HK-2 (cell line): ENCODE measurements around the gene OR2T35.
"Not testable (repeated sequence)": the region's sequence is repeated elsewhere in the genome, so short reads cannot be mapped to it uniquely, and the experiment has no call there.

Source experiments
- DNase-seq: peaks from one replicate; pipeline ENCODE4 v3.0.0-alpha.2; 2018; ENCODE audit not compliant: unreplicated experiment

Gene OR2T35

DNA sequence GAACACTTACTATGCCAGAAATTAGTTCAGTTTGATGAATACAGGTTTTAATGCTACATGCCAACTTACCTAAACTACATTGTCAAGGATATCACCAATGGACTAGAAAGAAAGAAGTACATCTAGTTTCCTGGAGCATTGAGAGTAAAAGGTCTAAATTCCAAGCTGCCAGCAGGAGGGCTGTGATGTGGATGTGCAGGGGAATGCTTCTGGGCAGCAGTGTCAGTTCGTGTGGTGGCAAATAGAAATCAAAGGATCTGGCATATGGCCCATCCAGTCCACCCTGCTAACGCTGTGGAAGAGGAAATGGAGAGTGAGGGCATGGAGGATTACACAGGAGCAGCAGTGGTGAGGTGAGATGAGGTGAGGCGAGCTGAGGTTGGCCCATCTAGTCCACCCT lies at the start of gene OR2T35:
OR2T35 (minus strand) TSS at position 101 of the 400 bp plus-strand sequence. CDS start 6,020 bp downstream, outside the sequence.
- not testable (repeated sequence) for DNase-seq

- DNase-seq: no peak
Measured at GRCh38 chr1:248691567-248692155, 46.6 kb upstream of the OR2T35 start.

DNA sequence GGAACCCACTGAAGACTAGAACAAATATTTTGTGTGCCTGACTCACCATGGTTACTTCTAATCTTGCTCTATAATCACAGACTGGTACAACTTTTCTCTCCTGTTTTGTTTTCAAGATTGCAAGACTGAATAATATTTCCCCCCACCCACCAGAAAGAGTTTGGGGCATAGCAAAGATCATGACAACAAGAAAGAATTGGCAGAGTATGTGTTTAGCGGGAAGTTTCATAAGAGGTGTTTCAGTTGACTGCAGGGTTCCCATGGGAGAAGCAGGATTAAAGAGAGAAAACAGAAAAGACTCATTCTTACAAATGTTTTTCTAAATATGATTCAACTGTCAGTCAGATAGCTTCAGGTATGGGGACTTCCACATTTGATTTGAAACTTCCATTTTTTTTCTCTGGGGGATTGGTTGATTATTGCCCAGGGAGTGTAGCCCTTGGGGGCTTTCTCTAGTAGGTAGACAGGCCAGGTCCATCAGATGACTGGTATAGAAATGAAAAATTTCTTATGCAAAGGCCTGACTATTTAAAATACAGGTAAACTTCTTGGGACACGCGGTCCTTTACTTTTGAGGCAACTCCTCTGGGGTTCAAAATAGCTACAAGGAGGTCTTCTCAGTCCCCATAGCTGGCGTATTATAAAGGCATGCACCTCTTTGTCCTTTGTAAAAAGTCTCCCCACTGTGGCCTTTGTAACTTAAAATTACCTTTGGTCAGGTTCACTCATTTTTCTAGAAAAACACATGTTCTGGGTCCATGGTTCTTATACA lies 43.6 kb upstream of the OR2T35 start:
- DNase-seq: no peak

DNA sequence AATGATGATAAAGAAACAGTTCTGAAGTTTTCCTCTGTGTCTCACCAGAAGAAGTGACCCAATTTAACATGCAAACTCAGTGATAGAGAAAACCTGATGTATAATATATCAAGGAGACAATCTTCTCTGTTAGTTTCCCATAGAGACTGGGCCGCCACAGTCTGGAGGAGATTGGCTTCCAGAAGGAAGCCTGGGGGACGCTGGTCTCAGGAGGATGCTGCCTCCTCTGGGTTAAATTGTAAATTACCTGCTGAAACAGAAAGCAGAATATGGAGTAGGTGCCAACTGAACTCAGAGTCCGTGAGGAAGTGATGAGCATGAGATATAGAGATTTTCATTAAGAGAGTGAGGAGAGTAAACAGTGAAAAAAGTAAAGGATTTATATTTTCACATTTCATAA lies 41.7 kb upstream of the OR2T35 start:
- no peak for DNase-seq

GRCh38 chr1:248681651-248682050 lies 36.6 kb upstream of the OR2T35 start:
- no peak for DNase-seq

DNA sequence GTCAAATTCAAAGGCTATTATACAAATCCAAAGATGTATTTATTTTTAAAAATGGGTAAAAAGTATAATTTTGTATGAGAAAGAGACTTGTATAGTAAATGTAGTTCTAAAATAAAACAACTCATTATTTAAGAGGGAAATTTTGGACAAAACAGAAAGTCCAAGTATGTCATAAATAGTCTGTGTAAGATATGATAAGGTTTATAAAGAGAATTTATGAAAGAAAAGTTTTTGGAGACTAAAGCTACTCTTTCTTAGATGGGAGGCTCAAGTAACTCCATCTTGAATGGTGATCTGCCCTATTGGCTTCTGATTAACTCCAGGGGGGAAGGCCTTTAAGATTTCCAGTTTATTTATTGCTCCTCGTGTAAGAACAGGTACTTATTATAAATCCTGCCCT lies 24.9 kb upstream of the OR2T35 start:
- DNase-seq: no peak

- not testable (repeated sequence) for DNase-seq
Measured at GRCh38 chr1:248663453-248664328, 18.6 kb upstream of the OR2T35 start.

DNA sequence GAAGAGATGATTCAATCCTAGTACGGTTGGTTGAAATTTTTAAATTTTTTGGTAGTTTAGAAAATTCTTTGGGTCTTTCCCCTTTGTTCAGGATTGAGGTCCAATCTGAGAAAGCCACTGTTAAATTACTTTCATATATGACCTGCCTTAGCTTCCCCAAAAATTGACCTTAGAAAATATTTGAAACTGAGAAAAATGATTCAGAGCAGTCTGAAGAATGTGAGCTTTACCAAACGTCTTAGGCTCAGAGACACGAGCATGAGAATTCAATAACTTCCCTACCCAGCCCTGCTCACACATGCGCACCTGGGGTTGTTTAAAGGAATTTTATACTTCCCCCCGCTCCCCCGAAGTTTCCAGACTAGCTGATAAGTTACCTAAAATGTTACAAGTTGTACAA lies 11.7 kb upstream of the OR2T35 start:
- not testable (repeated sequence) for DNase-seq

DNA sequence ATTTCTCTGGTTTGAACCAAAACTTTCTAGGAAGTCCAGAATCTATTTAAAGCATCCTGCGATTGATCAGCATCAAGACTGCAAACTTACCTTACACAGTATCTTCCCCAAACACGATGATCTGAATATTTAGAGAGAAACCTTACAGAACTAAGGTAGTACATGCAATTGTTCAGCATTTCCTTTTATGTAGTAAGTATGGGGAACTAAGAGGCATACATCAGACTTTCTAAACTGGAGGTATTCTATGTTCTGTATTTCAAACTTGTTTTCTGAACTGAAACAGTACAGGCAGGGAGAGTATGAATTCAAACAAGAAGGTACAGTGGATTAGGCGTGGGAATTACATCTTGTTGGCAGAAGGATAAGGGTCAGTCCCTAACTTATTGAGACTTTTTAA lies 10.3 kb upstream of the OR2T35 start, which contains the start of gene OR2T27:
OR2T27 (minus strand) TSS at position 175 of the 400 bp plus-strand sequence. CDS start 4,644 bp downstream, outside the sequence.
- DNase-seq: not testable (repeated sequence)

- DNase-seq: not testable (repeated sequence)
Measured at GRCh38 chr1:248648770-248649536, 3.9 kb upstream of the OR2T35 start.

DNA sequence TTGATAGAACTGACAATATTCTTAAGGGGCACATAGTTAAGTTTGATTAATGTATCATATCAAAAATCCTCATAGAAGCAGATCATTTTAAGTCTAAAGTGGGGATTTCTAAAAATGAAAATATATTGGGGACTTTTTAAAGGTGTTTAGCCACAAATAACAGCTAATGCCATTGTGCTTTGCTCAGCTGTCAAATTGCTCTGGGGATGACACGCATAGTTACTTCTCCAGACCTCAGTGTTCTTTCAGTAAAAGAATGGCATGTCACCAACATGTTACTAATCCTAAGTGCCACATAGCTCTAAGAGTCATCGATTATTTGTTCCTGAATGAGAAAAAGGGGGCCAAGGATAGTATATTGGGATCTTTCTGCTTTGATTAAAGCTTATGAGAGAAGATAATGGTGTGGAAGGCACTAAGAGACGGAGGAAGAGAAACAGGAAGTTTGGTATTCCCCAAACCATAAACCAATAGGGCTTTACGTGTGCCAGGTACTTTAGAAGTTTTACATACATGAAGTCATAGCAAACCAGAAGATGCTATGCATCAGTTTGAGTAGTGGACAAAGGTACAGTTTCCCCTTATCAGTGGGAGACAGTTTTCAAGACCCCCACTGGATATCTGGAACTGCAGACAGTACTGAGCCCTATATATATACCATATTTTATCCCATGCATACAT lies 2.0 kb downstream of the OR2T35 start:
- not testable (repeated sequence) for DNase-seq

DNA sequence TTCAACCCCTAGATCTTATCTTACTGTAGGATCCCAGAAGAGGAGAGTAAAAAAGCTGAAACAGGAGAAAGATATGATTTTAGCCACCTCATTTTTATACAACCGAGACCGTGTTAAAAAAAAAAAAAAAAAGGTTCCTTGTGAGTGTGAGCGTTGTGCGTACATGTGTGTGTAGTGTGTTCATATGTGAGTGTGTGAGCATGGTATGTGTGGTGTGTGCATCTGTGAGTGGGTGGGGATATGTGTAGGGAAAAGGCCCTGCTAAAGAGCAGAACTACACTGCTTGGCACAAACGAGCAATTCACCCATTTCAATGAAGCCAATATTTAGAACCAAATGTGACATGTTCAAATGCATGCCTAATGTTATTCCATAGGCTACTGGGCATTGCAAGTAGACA lies 3.5 kb downstream of the OR2T35 start:
- not testable (repeated sequence) for DNase-seq

DNA sequence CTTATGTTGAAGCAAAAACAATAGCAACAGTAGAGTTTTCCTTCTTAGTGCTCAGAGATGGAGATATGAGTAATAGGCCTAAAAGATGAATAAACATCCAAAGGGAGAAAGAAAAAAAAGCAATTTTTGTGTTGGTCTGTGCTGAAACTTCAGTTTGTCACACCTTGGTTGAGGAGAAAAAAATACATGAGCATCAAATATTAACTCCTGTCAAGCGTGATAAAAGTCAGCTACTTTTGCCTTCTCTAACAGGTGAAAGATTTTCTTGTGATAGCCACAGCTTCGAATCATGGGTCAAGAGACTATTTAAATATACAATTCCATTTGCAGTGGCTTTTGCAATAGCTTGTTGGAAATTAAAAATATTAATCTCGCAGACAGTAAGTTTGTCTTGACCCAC lies 4.2 kb downstream of the OR2T35 start:
- DNase-seq: not testable (repeated sequence)

- DNase-seq: not testable (repeated sequence)
Measured at GRCh38 chr1:248639652-248640051, 5.4 kb downstream of the OR2T35 start.

DNA sequence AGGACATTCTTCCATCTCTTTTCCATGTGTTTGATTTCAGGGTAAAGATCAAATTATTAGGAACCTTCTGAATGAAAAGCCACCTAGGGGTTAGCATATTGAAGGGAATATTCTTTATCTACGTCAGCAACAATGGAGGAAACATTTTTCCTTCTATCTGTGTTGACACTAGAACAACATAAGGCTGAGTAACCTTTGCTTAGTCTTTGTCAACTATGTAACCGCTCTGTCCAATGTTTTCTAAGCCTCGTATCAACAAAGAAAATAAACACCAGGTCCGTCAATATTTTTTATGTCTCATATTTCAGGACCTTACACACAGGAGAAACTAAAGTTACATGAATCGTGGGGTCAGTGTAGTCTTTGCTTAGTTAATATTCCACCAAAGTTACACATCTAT lies 8.5 kb downstream of the OR2T35 start:
- not testable (repeated sequence) for DNase-seq

- DNase-seq: not testable (repeated sequence)
Measured at GRCh38 chr1:248634991-248635390, 10.1 kb downstream of the OR2T35 start, which contains the start of gene OR2T11. Gene OR2T11 (minus strand): TSS chr1:248635091. CDS start chr1:248627128, 7,963 bp downstream.

- no peak for DNase-seq
Measured at GRCh38 chr1:248631354-248632008, 13.6 kb downstream of the OR2T35 start.

- DNase-seq: no peak
Measured at GRCh38 chr1:248630551-248630950, 14.5 kb downstream of the OR2T35 start.

DNA sequence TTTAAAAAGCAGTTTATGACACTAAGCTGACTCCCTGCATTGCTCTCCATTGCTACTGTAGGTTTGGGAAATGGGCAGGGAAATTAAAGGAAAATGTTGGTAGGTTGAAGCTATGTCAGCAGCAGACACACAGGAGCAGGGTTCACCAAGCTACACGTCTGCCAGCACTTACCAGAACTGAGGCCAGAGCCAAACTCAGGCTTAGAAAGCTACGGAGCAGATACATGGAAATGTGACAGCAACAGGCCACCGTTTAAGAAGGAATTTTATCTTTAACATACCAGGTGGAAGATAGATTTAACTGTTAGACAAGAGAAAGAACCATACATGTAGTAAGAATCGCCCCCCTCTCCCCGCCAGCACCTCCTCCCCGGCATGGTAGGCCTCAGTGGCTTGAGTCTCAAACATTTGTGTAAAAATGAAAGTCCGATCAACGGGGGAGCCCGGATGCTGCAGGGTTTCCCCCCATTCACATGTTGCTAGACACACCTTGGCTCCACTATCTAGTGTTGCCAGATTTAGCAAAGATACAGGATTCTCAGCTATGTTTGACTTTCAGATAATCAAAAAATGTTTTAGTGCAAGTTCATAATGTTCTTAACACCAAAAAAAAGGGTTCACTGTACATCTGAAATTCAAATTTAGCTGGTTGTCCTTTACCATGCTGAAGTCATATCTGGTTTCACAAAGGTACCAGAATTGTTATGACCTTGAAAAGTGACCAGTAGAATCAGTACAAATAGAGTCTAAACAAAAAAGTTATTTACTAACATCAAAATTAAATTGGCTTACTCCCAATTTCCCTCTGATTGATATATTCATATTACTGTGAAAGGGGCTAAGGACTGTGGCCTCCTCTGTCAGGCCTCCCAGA lies 16.9 kb downstream of the OR2T35 start:
- DNase-seq: no peak
